ENCODE results near the gene KRTAP2-2. TPM values are rescaled to one million over a fixed set of nuclear protein-coding genes. Genes with fewer than 3 reads are reported as not detected.
"Not testable (repeated sequence)": the region's sequence is repeated elsewhere in the genome, so short reads cannot be mapped to it uniquely, and the experiment has no call there.

KRTAP2-2 gene
- total and polyA plus RNA-seq, 10 of the 15 experiments (the other 5 are each of a cell fraction or from before 2014, with no cell fraction given) = not detected

- CTCF ChIA-PET = no interaction called here
- Histone ChIP-seq H3K9me3 (replicated peaks; ENCODE audit: control insufficient read depth, insufficient read depth, low read length) (no peaks in the 10 kb centered on the region), H4K20me1 (ENCODE audit: control insufficient read depth, insufficient read depth) (no peaks in the 10 kb centered on the region), H3K27me3 (replicated peaks in 1 of 2; ENCODE audit: control insufficient read depth in 2 of 2, insufficient read depth in 2 of 2, low read length in 1 of 2) (no peaks in the 10 kb centered on the region; a peak in 1 of 4 replicates), H3K79me2 (ENCODE audit: control insufficient read depth, insufficient read depth, low read length) (no peaks in the 10 kb centered on the region), H3K9ac (ENCODE audit: control insufficient read depth, insufficient read depth, low read length) (no peak overlapping the region), H3K4me2 (ENCODE audit: control insufficient read depth, insufficient read depth) (no peak overlapping the region), H3K4me1 (ENCODE audit: control insufficient read depth, insufficient read depth, low read length) (no peaks in the 10 kb centered on the region), H3K4me3 (no peak overlapping the region), H2AFZ (ENCODE audit: control insufficient read depth, low read depth, low read length) (no peak overlapping the region), H3K36me3 (ENCODE audit: control insufficient read depth in 2 of 2, insufficient read depth in 2 of 2, low read length in 1 of 2) (no peaks in the 10 kb centered on the region), H3K27ac (ENCODE audit: control insufficient read depth, insufficient read depth) (no peak overlapping the region)
- in situ Hi-C loops (cut with MboI) (no loop called here), intact Hi-C loops (cut with micrococcal nuclease; ENCODE audit: unreplicated experiment) (no loop called here)
- DNase-seq (ENCODE audit: low read depth, low spot score) (no peak), ATAC-seq (no peak), FAIRE-seq (no peak)
- SMC1A ChIA-PET (ENCODE audit: uncharacterized antibody, unreplicated experiment) = no interaction called here
- TF ChIP-seq DPF2 (IDR thresholded peaks at IDR 0.05) (no peak), PAX8 (IDR thresholded peaks at IDR 0.05) (no peak), HDAC6 (IDR thresholded peaks at IDR 0.05; ENCODE audit: unreplicated experiment) (no peak), SIX5 (IDR thresholded peaks at IDR 0.05; ENCODE audit: low read depth, low read length, severe bottlenecking) (no peak), ZNF592 (IDR thresholded peaks at IDR 0.05) (no peak), STAT3 (IDR thresholded peaks at IDR 0.05; ENCODE audit: low read depth, low read length) (no peak), GATAD2B (conservative IDR thresholded peaks at IDR 0.05; ENCODE audit: low read depth) (no peak), EZH2 (IDR thresholded peaks at IDR 0.05; ENCODE audit: borderline replicate concordance, control insufficient read depth, low read depth, low read length) (no peak), SP1 (IDR thresholded peaks at IDR 0.05; ENCODE audit: low read depth, low read length) (no peak), CHD4 (IDR thresholded peaks at IDR 0.05) (no peak), CREM (IDR thresholded peaks at IDR 0.05; ENCODE audit: low read depth) (no peak)
- RAD21 ChIA-PET (ENCODE audit: unreplicated experiment) = no interaction called here
- WGBS (ENCODE audit: insufficient coverage, insufficient replicate concordance, low lambda C conversion rate, missing lambda C conversion rate) = 73% methylated on average over 7 of the region's 7 CpGs
- POLR2A ChIA-PET = no interaction called here
- no TSS peak for BruUV-seq (replicated peaks)
These were observed 41.0 kb upstream of the KRTAP2-2 start for GRCh38 chr17:41096055-41096454.

- H4K20me1 ChIP-seq (ENCODE audit: control insufficient read depth, insufficient read depth); H3K4me1 ChIP-seq (ENCODE audit: control insufficient read depth, insufficient read depth, low read length); FAIRE-seq; DNase-seq (ENCODE audit: low read depth, low spot score); RAD21 ChIA-PET (ENCODE audit: unreplicated experiment); H3K9me3 ChIP-seq (replicated peaks; ENCODE audit: control insufficient read depth, insufficient read depth, low read length); intact Hi-C loops (cut with micrococcal nuclease; ENCODE audit: unreplicated experiment); H3K79me2 ChIP-seq (ENCODE audit: control insufficient read depth, insufficient read depth, low read length); H2AFZ ChIP-seq (ENCODE audit: control insufficient read depth, low read depth, low read length); H3K9ac ChIP-seq (ENCODE audit: control insufficient read depth, insufficient read depth, low read length); BruUV-seq (replicated peaks); CTCF ChIA-PET; H3K36me3 ChIP-seq (ENCODE audit: control insufficient read depth in 2 of 2, insufficient read depth in 2 of 2, low read length in 1 of 2); H3K27me3 ChIP-seq (replicated peaks in 1 of 2; ENCODE audit: control insufficient read depth in 2 of 2, insufficient read depth in 2 of 2, low read length in 1 of 2); POLR2A ChIA-PET; SMC1A ChIA-PET (ENCODE audit: uncharacterized antibody, unreplicated experiment); H3K4me3 ChIP-seq; H3K27ac ChIP-seq (ENCODE audit: control insufficient read depth, insufficient read depth); H3K4me2 ChIP-seq (ENCODE audit: control insufficient read depth, insufficient read depth); in situ Hi-C loops (cut with MboI); ATAC-seq: not testable (repeated sequence)
- WGBS (ENCODE audit: insufficient coverage, insufficient replicate concordance, low lambda C conversion rate, missing lambda C conversion rate) = 0% methylated on average over 4 of the region's 4 CpGs
These were observed 33.8 kb upstream of the KRTAP2-2 start for GRCh38 chr17:41088760-41089352.

Data from GM12878 (cell line).